ENCODE results near the gene LRP6. TPM values are rescaled to one million over a fixed set of nuclear protein-coding genes. Genes with fewer than 3 reads are reported as not detected.

Gene LRP6
- total RNA-seq, 1 experiment from 2014 or later: 15.5 TPM

DNA sequence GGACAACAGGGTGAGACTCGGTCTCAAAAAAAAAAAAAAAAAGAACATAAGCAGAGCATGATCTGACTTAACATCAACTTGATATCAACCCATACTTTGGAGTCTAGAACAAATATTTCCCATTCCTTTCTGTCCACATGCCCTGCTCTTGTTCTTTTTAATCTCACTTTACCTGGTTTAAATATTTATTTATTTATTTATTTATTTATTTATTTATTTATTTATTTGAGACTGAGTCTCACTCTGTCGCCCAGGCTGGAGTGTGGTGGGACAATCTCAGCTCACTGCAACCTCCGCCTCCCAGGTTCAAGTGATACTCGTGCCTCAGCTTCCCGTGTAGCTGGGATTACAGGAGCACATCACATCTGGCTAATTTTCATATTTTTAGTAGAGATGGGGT is 19.6 kb upstream of the LRP6 start:
- Histone ChIP-seq H4K20me1 (ENCODE audit: low read length) (no peaks in the 10 kb centered on the region), H3K4me3 (ENCODE audit: low read length) (no peak overlapping the region), H3K79me2 (ENCODE audit: low read length) (no peaks in the 10 kb centered on the region), H3F3A (ENCODE audit: low read length, unreplicated experiment) (no peaks in the 10 kb centered on the region), H2AFZ (ENCODE audit: low read length) (no peak overlapping the region), H3K4me2 (ENCODE audit: low read length) (no peak overlapping the region), H3K9me3 (ENCODE audit: low read length) (no peaks in the 10 kb centered on the region), H3K36me3 (ENCODE audit: low read depth, low read length) (no peaks in the 10 kb centered on the region), H3K4me1 (ENCODE audit: insufficient read depth, low read length) (peaks cover 12% of the 10 kb centered on the region; the same call in 1 of the 2 replicates), H3K9ac (ENCODE audit: low read length) (no peak overlapping the region), H3K9me2 (replicated peaks; ENCODE audit: low read length) (no peaks in the 10 kb centered on the region), H3K27ac (ENCODE audit: low read length) (no peak overlapping the region), H3K27me3 (ENCODE audit: low read length) (no peaks in the 10 kb centered on the region)
- DNase-seq (no peak), ATAC-seq (no peak)
- intact Hi-C loops (cut with micrococcal nuclease): no loop called here
- ChIA-PET POLR2A (ENCODE audit: unreplicated experiment) (interaction anchor here (0.6 kb wide), 1 partner anchor 19 kb away, joined by 4 read pairs; no protein-coding TSS in a partner anchor), CTCF (no interaction called here)
- no TSS peak for BruUV-seq (replicated peaks)
- TF ChIP-seq EZH2phosphoT487 (IDR thresholded peaks at IDR 0.05; ENCODE audit: borderline replicate concordance, low read length): no peak
- no peak for TF ChIP-seq EZH2 (IDR thresholded peaks at IDR 0.05; ENCODE audit: low read length, unreplicated experiment)
- TF ChIP-seq, protein P1, sequence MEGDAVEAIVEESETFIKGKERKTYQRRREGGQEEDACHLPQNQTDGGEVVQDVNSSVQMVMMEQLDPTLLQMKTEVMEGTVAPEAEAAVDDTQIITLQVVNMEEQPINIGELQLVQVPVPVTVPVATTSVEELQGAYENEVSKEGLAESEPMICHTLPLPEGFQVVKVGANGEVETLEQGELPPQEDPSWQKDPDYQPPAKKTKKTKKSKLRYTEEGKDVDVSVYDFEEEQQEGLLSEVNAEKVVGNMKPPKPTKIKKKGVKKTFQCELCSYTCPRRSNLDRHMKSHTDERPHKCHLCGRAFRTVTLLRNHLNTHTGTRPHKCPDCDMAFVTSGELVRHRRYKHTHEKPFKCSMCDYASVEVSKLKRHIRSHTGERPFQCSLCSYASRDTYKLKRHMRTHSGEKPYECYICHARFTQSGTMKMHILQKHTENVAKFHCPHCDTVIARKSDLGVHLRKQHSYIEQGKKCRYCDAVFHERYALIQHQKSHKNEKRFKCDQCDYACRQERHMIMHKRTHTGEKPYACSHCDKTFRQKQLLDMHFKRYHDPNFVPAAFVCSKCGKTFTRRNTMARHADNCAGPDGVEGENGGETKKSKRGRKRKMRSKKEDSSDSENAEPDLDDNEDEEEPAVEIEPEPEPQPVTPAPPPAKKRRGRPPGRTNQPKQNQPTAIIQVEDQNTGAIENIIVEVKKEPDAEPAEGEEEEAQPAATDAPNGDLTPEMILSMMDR (conservative IDR thresholded peaks at IDR 0.05; ENCODE audit: low read depth, low read length): no peak

DNA sequence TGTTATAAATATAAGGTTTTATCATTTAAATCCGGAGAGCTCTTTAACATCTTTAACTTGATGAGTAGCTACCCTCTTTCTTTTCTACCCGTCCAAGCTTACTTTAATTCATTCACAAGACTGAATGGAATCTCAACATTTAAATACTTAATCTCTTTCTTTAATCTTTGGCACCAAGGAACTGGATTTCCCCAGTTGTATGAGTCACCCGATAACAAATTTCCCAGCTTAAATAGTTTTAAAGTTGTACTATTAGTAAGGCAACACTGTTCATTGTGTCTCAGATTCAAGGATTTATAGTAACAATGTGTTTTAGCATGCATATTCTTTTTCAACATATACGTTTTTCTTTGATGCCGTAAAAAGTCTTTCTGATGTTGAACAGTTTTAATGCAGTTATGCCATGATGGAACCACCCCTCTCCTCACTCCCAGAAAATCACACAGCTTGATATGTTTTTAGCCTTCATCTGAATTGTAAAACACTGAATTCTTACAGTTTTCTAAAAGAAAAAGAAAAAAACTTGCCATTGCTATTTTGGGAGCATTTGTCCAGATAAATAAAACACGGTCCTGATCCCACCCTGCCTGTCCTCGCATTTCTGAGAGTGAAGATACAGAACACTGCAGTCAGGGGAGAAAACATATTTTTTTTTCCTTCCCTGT is 16.0 kb upstream of the LRP6 start:
- H4K20me1 ChIP-seq (ENCODE audit: low read length): no peaks in the 10 kb centered on the region
- H3K27ac ChIP-seq (ENCODE audit: low read length): no peak overlapping the region
- H3K4me2 ChIP-seq (ENCODE audit: low read length): peak overlapping the region; percentile 44
- H3K36me3 ChIP-seq (ENCODE audit: low read depth, low read length): no peaks in the 10 kb centered on the region
- no peaks in the 10 kb centered on the region for H3K27me3 ChIP-seq (ENCODE audit: low read length)
- ChIA-PET POLR2A (ENCODE audit: unreplicated experiment) (no interaction called here), CTCF (no interaction called here)
- BruUV-seq (replicated peaks): no TSS peak
- no peaks in the 10 kb centered on the region for H3K9me2 ChIP-seq (replicated peaks; ENCODE audit: low read length)
- no peak overlapping the region for H2AFZ ChIP-seq (ENCODE audit: low read length)
- ATAC-seq: peak; percentile 67
- no peaks in the 10 kb centered on the region for H3K9me3 ChIP-seq (ENCODE audit: low read length)
- peak; percentile 60 for DNase-seq
- H3K4me3 ChIP-seq (ENCODE audit: low read length): no peak overlapping the region
- no peak overlapping the region for H3K9ac ChIP-seq (ENCODE audit: low read length)
- no peaks in the 10 kb centered on the region for H3F3A ChIP-seq (ENCODE audit: low read length, unreplicated experiment)
- TF ChIP-seq EZH2phosphoT487 (IDR thresholded peaks at IDR 0.05; ENCODE audit: borderline replicate concordance, low read length) (no peak), EZH2 (IDR thresholded peaks at IDR 0.05; ENCODE audit: low read length, unreplicated experiment) (no peak)
- TF ChIP-seq, protein P1 (conservative IDR thresholded peaks at IDR 0.05; ENCODE audit: low read depth, low read length): no peak
- H3K79me2 ChIP-seq (ENCODE audit: low read length): no peaks in the 10 kb centered on the region
- peaks cover 12% of the 10 kb centered on the region; the same call in 1 of the 2 replicates for H3K4me1 ChIP-seq (ENCODE audit: insufficient read depth, low read length)
- intact Hi-C loops (cut with micrococcal nuclease): no loop called here

DNA sequence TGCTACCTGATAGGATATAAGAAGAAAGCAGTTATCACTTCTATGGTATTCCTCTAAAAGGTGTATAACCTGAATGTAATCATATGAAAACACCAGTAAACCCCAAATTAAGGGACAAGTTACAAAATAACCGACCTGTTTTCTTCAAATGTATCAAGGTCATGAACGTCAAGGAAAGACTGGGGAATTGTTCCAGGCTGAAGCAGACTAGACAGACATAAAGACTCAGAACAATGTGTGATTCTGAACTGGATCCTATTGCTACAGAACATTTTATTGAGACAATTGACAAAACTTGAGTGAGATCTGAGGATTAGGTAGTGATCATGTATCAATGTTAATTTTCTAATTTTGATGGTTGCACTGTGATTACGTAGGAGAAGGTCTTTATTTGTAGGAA is 15.4 kb upstream of the LRP6 start:
- Histone ChIP-seq H3K27ac (ENCODE audit: low read length) (no peak overlapping the region), H3K9me2 (replicated peaks; ENCODE audit: low read length) (no peaks in the 10 kb centered on the region), H2AFZ (ENCODE audit: low read length) (no peak overlapping the region), H3K36me3 (ENCODE audit: low read depth, low read length) (no peaks in the 10 kb centered on the region), H3K4me3 (ENCODE audit: low read length) (no peak overlapping the region), H3K9me3 (ENCODE audit: low read length) (no peaks in the 10 kb centered on the region), H3K27me3 (ENCODE audit: low read length) (no peaks in the 10 kb centered on the region), H3F3A (ENCODE audit: low read length, unreplicated experiment) (no peaks in the 10 kb centered on the region), H3K4me1 (ENCODE audit: insufficient read depth, low read length) (peaks cover 12% of the 10 kb centered on the region; the same call in 1 of the 2 replicates), H3K79me2 (ENCODE audit: low read length) (no peaks in the 10 kb centered on the region), H4K20me1 (ENCODE audit: low read length) (no peaks in the 10 kb centered on the region), H3K4me2 (ENCODE audit: low read length) (0 out of 2 replicates have a peak overlapping the region, but pooled peaks have one; percentile 44), H3K9ac (ENCODE audit: low read length) (no peak overlapping the region)
- ATAC-seq (no peak), DNase-seq (no peak)
- TF ChIP-seq EZH2 (IDR thresholded peaks at IDR 0.05; ENCODE audit: low read length, unreplicated experiment): no peak
- TF ChIP-seq, protein P1 (conservative IDR thresholded peaks at IDR 0.05; ENCODE audit: low read depth, low read length): no peak
- TF ChIP-seq EZH2phosphoT487 (IDR thresholded peaks at IDR 0.05; ENCODE audit: borderline replicate concordance, low read length): no peak
- CTCF ChIA-PET: no interaction called here
- POLR2A ChIA-PET (ENCODE audit: unreplicated experiment): no interaction called here
- BruUV-seq (replicated peaks): no TSS peak
- intact Hi-C loops (cut with micrococcal nuclease): no loop called here

Data from PC-3 (cell line).